GM19397 (cell line): Measurements from ENCODE around the gene ACTR6.

Source experiments
- ATAC-seq: cut with Tn5 transposase; IDR thresholded peaks from one replicate; pipeline ENCODE4 v1.9.1; 2021; ENCODE audit warnings: mild to moderate bottlenecking, moderate library complexity; ENCODE audit not compliant: unreplicated experiment

The ACTR6 gene

DNA sequence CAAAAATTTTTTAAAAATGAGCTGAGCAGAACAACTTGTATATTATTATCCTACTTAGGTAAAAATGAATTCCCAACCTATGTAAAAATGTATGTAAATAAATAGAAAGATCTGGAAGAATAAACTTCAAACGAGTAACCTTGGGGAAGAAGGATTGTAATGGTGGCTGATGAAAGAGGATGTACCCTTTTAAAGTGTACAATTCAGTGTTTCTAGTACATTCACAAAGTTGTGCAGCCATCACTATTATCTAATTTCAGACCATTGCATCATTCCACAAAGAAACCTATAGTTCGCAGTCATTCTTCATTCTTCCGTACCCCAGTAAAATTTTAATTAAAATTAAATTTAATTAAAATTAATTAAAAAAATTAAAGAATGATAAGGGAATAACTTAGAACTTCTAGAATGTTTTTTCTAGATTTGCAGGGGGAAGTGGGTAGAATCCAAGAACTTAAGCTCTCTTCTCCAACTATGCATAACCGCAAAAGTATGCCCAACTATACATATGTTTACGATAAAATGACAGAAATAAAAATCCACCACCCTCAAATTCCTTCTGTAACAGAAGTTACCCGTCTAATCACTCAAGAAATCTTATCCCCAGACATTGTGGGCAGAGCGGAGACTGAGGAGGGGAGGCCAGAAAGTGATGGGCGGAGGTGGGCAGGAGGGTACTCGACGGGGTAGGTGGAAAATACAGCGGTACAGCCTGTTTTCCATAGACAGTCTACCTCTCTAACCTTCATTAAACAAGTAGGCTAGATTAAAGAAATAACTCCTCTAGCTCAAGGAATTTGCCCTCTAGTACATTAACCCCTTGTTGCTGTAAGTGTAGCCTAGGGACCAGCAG is 65.3 kb downstream of the ACTR6 start:
- ATAC-seq = peak; percentile 5

DNA sequence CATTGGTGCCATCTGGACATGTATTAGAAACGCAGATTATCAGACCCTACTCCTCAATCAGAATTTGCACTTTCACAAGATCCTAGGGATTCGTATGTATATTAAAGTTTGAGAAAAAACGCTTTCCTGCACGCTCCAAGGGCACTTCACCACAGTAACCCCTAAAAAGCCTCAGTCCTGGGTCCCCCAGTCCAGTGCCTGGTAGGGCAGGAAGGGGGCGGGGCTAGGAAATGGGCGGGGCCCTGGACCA is 65.9 kb downstream of the ACTR6 start:
- peak; percentile 84 for ATAC-seq

DNA sequence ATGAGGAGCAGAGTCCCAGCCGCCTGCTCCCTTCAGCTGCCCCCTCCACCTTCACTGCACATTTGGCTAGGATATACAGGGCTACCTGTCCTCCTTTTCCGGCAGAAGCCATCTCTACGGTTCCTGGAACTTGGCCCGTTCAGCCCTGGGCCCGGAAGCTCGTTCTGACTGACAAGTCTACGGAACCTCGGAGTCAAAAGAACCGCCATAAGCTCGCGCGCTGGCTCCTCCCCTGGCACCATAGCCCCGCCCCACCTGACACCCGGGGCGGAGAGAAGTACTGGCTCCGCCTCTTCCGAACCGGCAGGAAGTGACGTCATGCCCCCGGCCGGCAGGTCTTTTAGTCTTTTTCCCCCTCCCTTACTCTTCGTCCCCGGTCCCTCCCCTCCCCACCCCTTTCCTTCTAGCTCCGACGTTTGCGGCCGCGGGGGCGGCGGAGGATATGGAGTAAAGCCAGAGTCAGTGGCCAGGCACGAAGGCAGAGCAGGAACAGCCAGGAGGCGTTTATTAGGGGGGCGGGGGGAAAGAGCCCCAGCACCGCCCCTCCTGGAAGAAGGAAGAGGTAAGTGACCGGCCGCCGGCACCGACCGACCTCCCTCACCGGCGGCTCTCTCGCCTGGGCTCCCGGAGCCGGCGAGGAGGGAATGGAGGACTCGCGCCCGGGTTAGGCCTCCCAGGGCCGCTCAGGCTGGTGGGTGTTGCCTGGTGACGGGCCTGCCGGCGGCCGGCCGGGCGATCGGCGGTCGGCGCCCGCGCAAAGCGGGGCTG is 66.4 kb downstream of the ACTR6 start, which contains the start of the genes DEPDC4 and SCYL2:
DEPDC4 (minus strand) TSS at position 245 of the 768 bp plus-strand sequence; CDS start at position 242, 3 bp downstream.
SCYL2 (plus strand) TSS at position 343 of the 768 bp plus-strand sequence. CDS start 15,794 bp downstream, outside the sequence.
- peak; percentile 92 for ATAC-seq

DNA sequence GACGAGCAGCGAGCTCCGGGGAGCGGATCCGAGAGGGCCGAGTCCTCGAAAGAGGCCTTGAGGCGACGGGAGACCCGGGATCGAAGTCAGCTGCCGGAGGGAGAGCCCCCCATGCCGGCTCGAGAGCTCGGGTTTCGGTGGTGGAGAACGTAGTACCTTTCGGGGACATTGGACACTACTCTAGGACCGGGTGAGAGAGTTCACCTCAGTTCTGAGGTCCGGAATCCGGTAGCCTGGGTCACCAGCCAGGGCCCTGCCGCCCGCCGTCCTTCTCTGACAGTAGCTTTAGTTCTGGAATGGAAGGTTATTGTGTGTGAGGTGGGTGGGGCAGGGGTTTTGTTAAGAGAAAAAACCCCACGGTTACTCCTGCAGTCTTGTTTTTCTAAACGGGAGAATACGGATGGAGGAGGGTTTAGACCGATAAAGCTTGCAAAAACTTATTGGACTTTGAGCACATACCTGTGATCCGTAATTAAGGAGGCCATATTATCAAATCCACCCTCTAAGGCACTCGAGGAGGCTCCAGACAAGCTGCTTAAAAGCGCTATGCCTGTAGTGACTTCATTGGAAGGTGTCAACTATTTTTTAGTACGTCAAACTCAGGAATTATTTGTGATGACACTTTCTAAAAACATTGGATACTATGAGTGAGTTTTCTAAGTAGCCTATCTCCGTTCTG is 67.1 kb downstream of the ACTR6 start:
- ATAC-seq = peak; percentile 12

DNA sequence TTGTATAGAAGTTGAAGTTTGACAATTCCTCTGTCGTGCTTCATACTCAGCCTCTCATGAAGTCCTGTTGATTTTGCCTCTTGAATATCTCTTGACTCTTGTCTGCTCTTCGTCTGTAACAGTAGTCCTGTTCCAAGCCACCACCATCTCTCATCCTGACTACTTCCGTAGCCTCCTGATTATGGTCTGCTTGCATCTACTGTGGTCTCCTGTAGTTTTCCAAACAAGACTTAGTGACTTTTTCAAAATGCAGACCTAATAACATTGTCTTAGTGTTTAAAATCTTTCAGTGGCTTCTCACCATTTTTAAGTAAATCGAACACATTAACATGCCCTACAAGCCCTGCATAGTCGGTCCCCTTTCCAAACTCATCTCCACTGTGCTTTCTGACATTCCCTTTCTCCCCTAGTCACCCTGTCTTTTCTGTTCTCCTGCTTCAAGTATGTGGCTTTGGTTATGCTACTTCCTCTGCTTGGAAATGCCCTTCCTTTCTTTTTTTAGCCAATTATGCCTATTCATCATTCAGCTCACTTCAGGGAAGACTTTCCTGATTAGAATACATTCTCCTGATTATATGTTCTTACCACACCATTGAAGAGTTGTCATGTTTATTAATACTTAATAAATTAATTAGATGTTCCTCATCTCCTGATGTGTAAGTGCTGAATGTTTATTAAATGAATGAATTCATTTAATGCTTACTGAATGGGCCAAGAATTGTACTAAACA is 68.4 kb downstream of the ACTR6 start:
- ATAC-seq = no peak

DNA sequence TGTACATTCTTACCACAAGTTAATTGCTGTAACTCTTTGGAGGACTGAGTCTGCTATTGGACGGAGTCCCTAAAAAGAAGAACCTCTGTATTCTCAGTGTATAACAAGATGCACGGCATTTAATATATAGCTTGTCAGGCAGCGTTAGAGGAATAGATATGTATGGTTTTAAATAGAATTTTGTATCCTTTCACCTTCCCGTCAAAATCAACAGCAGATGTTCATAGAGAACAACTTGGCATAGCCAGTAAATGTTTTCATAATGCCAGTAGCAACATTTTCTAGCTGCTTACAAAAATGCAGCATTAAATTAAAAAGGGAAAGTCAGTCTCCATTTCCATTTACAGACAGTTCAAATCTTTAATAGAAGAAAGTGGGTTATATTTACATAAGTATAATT is 73.2 kb downstream of the ACTR6 start:
- ATAC-seq = no peak
